ENCODE measurements around the gene DRC3. TPM values are rescaled to one million over a fixed set of nuclear protein-coding genes. Genes with fewer than 3 reads are reported as not detected.
A peak's percentile ranks its signal among the peaks of the same experiment; 100 is the strongest.

The DRC3 gene
- total RNA-seq, 3 donors from 2014 or later: 1.0 to 3.3 (median 1.4) TPM

DNA sequence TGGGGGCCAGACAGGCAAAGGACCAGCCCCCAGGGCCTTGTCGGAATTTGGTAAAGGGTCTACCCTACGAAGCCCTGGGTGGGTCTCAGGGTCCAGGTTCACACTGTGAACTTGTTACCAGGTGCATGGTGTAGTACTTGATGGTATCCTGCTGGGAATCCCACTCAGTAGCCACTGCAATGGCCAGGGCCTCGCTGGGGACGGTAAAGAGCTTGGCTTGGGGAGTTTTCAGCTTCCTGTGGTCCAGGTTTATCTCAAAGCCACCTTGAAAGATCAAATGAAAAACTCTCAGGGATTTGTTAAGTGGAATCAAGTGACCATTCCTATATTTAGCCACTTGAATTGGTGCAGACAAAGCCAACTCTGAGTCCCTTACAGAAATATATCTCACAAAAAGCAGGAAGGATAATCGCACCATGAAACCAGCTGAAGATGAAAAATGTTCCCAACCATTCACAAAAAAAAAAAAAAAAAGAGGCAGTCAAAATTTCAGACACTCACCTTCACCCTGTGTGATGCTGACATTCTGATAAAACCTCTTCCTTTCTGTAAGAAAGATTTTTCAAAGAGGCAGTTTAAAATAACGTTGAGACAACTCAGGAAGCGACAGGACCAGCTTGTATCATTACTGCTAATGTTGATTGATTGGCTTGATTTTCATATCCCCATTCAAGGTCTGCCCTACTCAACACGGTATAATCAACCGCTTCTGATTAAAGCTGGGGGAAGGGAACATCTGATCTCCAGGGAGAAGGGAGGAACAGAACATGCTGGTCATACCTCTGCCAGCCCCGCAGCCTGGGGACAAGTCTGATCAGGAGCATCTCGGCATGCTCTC lies 55.7 kb downstream of the DRC3 start:
- Histone ChIP-seq H3K4me3 (no peak overlapping the region), H3K9me3 (no peaks in the 10 kb centered on the region), H3K36me3 (ENCODE audit: low read depth) (no peaks in the 10 kb centered on the region), H3K4me1 (ENCODE audit: low read depth) (no peaks in the 10 kb centered on the region)
- DNase-seq (no peak), ATAC-seq (no peak)
- intact Hi-C loops (cut with DNase I, micrococcal nuclease): loop anchor here in 1 of 2 donors (10.0 kb wide), 1 partner anchor 144 kb away; no protein-coding TSS in a partner anchor
- TF ChIP-seq CTCF (IDR thresholded peaks at IDR 0.05): no peak

- DNase-seq (no peak), ATAC-seq (no peak)
- Histone ChIP-seq H3K4me1 (ENCODE audit: low read depth) (no peaks in the 10 kb centered on the region), H3K9me3 (no peaks in the 10 kb centered on the region), H3K4me3 (no peak overlapping the region), H3K36me3 (ENCODE audit: low read depth) (no peaks in the 10 kb centered on the region)
- no peak for TF ChIP-seq CTCF (IDR thresholded peaks at IDR 0.05)
- intact Hi-C loops (cut with DNase I, micrococcal nuclease): loop anchor here in 1 of 2 donors (10.0 kb wide), 1 partner anchor 144 kb away; no protein-coding TSS in a partner anchor
Measured at GRCh38 chr17:18028952-18029540, 56.4 kb downstream of the DRC3 start.

DNA sequence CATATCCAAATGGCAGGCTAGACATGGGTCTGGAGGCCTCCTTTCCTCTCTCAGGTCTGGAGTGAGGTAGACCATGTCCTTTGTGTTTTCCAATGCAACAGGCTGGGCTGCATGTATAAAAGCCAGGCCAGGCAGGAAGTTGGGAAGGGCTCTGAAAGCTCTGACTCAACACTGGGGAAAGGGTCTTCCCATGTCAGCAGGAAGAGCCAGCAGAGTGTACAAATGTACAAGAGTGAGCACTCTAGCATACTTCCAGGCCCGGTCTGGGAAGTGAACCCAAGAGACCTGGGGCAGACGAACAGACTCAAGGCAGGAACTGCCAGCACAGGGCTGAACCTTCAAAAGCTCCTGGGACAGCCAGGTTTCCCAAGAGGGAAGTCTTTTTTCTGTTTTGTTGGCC lies 59.3 kb downstream of the DRC3 start:
- no peak for DNase-seq

DNA sequence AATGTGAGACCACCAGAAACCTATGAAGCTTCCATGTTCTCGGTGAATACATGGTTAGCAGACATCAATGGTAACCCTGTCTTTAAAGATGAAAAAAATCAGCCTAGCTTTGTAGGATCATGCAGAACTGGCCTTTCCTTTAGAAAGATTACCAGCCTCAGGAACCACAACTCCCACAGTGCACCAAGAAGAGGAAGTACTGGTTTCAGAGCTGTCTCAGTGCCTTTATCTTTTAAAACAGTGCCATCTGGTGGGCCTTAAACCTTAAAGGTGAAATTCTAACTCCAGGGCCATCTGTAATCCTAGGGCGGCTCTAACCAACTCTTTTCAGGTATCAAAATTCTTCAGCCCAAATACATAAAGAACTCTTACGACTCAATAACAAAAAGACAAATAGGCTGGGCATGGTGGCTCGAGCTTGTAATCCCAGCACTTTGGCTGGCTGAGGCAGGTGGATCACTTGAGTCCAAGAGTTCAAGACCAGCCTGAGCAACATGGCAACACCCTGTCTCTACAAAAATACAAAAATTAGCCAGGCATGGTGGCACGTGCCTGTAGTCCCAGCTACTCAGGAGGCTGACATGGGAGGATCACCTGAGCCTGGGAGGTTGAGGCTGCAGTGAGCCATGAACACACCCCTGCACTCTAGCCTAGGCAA lies 60.9 kb downstream of the DRC3 start:
- ATAC-seq: peak; percentile 97
- Histone ChIP-seq H3K9me3 (no peaks in the 10 kb centered on the region), H3K4me1 (ENCODE audit: low read depth) (peaks cover 11% of the 10 kb centered on the region), H3K36me3 (ENCODE audit: low read depth) (no peaks in the 10 kb centered on the region), H3K4me3 (no peak overlapping the region)
- TF ChIP-seq CTCF (IDR thresholded peaks at IDR 0.05): no peak
- peak in 1 of 3 donors; percentile 85 for DNase-seq
- intact Hi-C loops (cut with DNase I, micrococcal nuclease): loop anchor here (10.0 kb wide), 2 partner anchors 49 to 359 kb away; no protein-coding TSS in a partner anchor

More for the DNA sequence above, 59.3 kb downstream of the DRC3 start:
- intact Hi-C loops (cut with DNase I, micrococcal nuclease): loop anchor here (10.0 kb wide), 2 partner anchors 47 to 357 kb away; no protein-coding TSS in a partner anchor
- no peak for TF ChIP-seq CTCF (IDR thresholded peaks at IDR 0.05)
- Histone ChIP-seq H3K9me3 (no peaks in the 10 kb centered on the region), H3K4me3 (no peak overlapping the region), H3K4me1 (ENCODE audit: low read depth) (no peaks in the 10 kb centered on the region), H3K36me3 (ENCODE audit: low read depth) (no peaks in the 10 kb centered on the region)
- no peak for ATAC-seq

GRCh38 chr17:18035704-18036103 lies 63.0 kb downstream of the DRC3 start:
- intact Hi-C loops (cut with DNase I, micrococcal nuclease): loop anchor here (10.0 kb wide), 2 partner anchors 51 to 361 kb away; no protein-coding TSS in a partner anchor
- no peak for DNase-seq
- TF ChIP-seq CTCF (IDR thresholded peaks at IDR 0.05): no peak
- Histone ChIP-seq H3K4me3 (no peak overlapping the region), H3K36me3 (ENCODE audit: low read depth) (no peaks in the 10 kb centered on the region), H3K4me1 (ENCODE audit: low read depth) (peaks cover 18% of the 10 kb centered on the region), H3K9me3 (no peaks in the 10 kb centered on the region)
- no peak for ATAC-seq

Data from mucosa of descending colon (tissue), 3 donors.